ENCODE data around the gene ARFGEF2. TPM values are rescaled to one million over a fixed set of nuclear protein-coding genes. Genes with fewer than 3 reads are reported as not detected.

The ARFGEF2 gene
- total and polyA plus RNA-seq, 2 of the 8 experiments (the other 6 are each of a cell fraction or from before 2014, with no cell fraction given): 8.1 to 21.8 TPM

- Histone ChIP-seq H3K56ac (replicated peaks; ENCODE audit: insufficient read length, low read depth, low read length) (no peak overlapping the region), H3K79me2 (ENCODE audit: control insufficient read depth in 1 of 2, insufficient read depth in 2 of 2, low read length in 2 of 2) (no peaks in the 10 kb centered on the region), H3K4me2 (ENCODE audit: insufficient read depth in 1 of 2, low read depth in 2 of 2, low read length in 2 of 2) (no peak overlapping the region), H2AFZ (ENCODE audit: low read length) (no peak overlapping the region), H3K9me3 (ENCODE audit: insufficient read depth in 2 of 2, low read depth in 1 of 2, low read length in 1 of 2) (no peaks in the 10 kb centered on the region), H4K5ac (ENCODE audit: insufficient read length, low read depth, low read length) (no peak overlapping the region), H3K27ac (ENCODE audit: low read depth, low read length) (no peak overlapping the region), H2BK5ac (ENCODE audit: low read depth, low read length) (no peak overlapping the region), H3K4ac (replicated peaks; ENCODE audit: insufficient read length, low read depth, low read length) (no peak overlapping the region), H3K23ac (ENCODE audit: insufficient read length) (no peak overlapping the region), H3K9ac (replicated peaks in 1 of 4; ENCODE audit: extremely low read depth in 1 of 4, low read depth in 3 of 4, low read length in 3 of 4) (no peak overlapping the region), H2BK15ac (ENCODE audit: low read length) (no peak overlapping the region), H4K91ac (replicated peaks; ENCODE audit: insufficient read length, low read length) (no peak overlapping the region), H2AK5ac (ENCODE audit: low read depth, low read length) (0 out of 2 replicates have a peak overlapping the region, but pooled peaks have one; percentile 65), H2BK120ac (replicated peaks; ENCODE audit: low read depth, low read length) (no peak overlapping the region), H3K4me1 (replicated peaks in 1 of 4; ENCODE audit: control insufficient read depth in 3 of 4, insufficient read depth in 4 of 4, low read length in 3 of 4) (no peaks in the 10 kb centered on the region), H2BK20ac (ENCODE audit: low read length) (no peak overlapping the region), H3K23me2 (ENCODE audit: low read depth, low read length) (no peaks in the 10 kb centered on the region), H2BK12ac (ENCODE audit: low read depth, low read length) (0 out of 2 replicates have a peak overlapping the region, but pooled peaks have one; percentile 27), H3K18ac (ENCODE audit: extremely low read depth, low read length) (no peak overlapping the region), H4K20me1 (replicated peaks in 1 of 2; ENCODE audit: control insufficient read depth in 1 of 2, insufficient read depth in 2 of 2, low read length in 2 of 2) (no peaks in the 10 kb centered on the region), H3K27me3 (replicated peaks in 1 of 4; ENCODE audit: control insufficient read depth in 3 of 4, extremely low read depth in 1 of 4, insufficient read depth in 3 of 4, low read length in 3 of 4) (no peaks in the 10 kb centered on the region), H4K8ac (ENCODE audit: extremely low read depth, insufficient read depth, low read length) (no peak overlapping the region), H3K79me1 (ENCODE audit: low read depth, low read length) (no peaks in the 10 kb centered on the region), H3K14ac (ENCODE audit: insufficient read length) (no peak overlapping the region), H3K36me3 (ENCODE audit: control insufficient read depth in 2 of 4, insufficient read depth in 4 of 4, low read length in 3 of 4) (no peaks in the 10 kb centered on the region), H3K4me3 (ENCODE audit: extremely low read depth in 1 of 4, insufficient read depth in 2 of 4, low read depth in 3 of 4, low read length in 4 of 4) (no peak overlapping the region)
- DNase-seq (ENCODE audit: low read depth in 1 of 2, low spot score in 2 of 2) (no peak), FAIRE-seq (no peak)
- 98% methylated on average over 10 of the region's 10 CpGs; no CpG with 5 or more reads in 1 of the 2 experiments for WGBS, 2 experiments (ENCODE audit: extremely low coverage in 1 of 2, insufficient coverage in 1 of 2, insufficient read length in 1 of 2, insufficient replicate concordance in 2 of 2, low coverage in 1 of 2, low lambda C conversion rate in 2 of 2, missing lambda C conversion rate in 1 of 2)
- ChIA-PET CTCF (ENCODE audit: partially characterized antibody) (interaction anchor here (0.7 to 7.3 kb wide), 5 partner anchors 10 to 242 kb away, joined by 3 to 67 read pairs (median 3); no protein-coding TSS in a partner anchor), POLR2A (ENCODE audit: partially characterized antibody) (no interaction called here)
- no peak for TF ChIP-seq EP300 (IDR thresholded peaks at IDR 0.05; ENCODE audit: borderline replicate concordance in 1 of 2, low read depth in 2 of 2, low read length in 2 of 2)
- no peak for TF ChIP-seq TAF7 (optimal IDR thresholded peaks at IDR 0.05; ENCODE audit: borderline replicate concordance, low read depth, low read length)
- no peak for TF ChIP-seq GTF2F1 (IDR thresholded peaks at IDR 0.05; ENCODE audit: borderline replicate concordance, low read depth, low read length)
- no peak for TF ChIP-seq RBBP5 (IDR thresholded peaks at IDR 0.05; ENCODE audit: borderline replicate concordance, low read depth, low read length)
- TF ChIP-seq SP2 (IDR thresholded peaks at IDR 0.05; ENCODE audit: low read length): no peak
- TF ChIP-seq SIN3A (conservative IDR thresholded peaks at IDR 0.05 in 1 of 2, IDR thresholded peaks at IDR 0.05 in 1 of 2; ENCODE audit: low read depth in 1 of 2, low read length in 2 of 2): no peak
- no peak for TF ChIP-seq BCL11A (IDR thresholded peaks at IDR 0.05; ENCODE audit: low read depth in 2 of 2, low read length in 2 of 2)
- no peak for TF ChIP-seq YY1 (IDR thresholded peaks at IDR 0.05; ENCODE audit: low read depth, low read length)
- no peak for TF ChIP-seq POLR2A (IDR thresholded peaks at IDR 0.05; ENCODE audit: control extremely low read depth in 1 of 2, low read depth in 2 of 2, low read length in 2 of 2)
- TF ChIP-seq EGR1 (IDR thresholded peaks at IDR 0.05; ENCODE audit: borderline replicate concordance, low read depth, low read length): no peak
- no peak for TF ChIP-seq BRCA1 (IDR thresholded peaks at IDR 0.05; ENCODE audit: low read depth, low read length)
- TF ChIP-seq SAP30 (IDR thresholded peaks at IDR 0.05; ENCODE audit: insufficient read depth, insufficient replicate concordance, low read length): no peak
- no peak for TF ChIP-seq RXRA (IDR thresholded peaks at IDR 0.05; ENCODE audit: insufficient read depth, low read depth, low read length)
- no peak for TF ChIP-seq SRF (IDR thresholded peaks at IDR 0.05; ENCODE audit: low read depth, low read length)
- TF ChIP-seq JUND (IDR thresholded peaks at IDR 0.05; ENCODE audit: low read length): no peak
Observed at GRCh38 chr20:48898210-48898609, 23.3 kb upstream of the ARFGEF2 start.

Measured in H1 (cell line).